Measurements from ENCODE around the gene PRKCE. TPM values are rescaled to one million over a fixed set of nuclear protein-coding genes. Genes with fewer than 3 reads are reported as not detected.

The PRKCE gene
- total RNA-seq, 2 experiments from 2014 or later = 13.1 to 15.4 TPM

GRCh38 chr2:46146866-46147502 is 495.5 kb downstream of the PRKCE start:
- Mint-ChIP-seq H3K36me3 (ENCODE audit: low read depth) (no peaks in the 10 kb centered on the region), H3K27ac (no peak overlapping the region), H3K27me3 (no peaks in the 10 kb centered on the region), H3K4me1 (peaks cover 11% of the 10 kb centered on the region), H3K9me3 (no peaks in the 10 kb centered on the region), H3K4me3 (no peak overlapping the region)
- ChIA-PET CTCF (no interaction called here), POLR2A (no interaction called here)
- no peak for DNase-seq

- H3K27me3 Mint-ChIP-seq = no peaks in the 10 kb centered on the region
- DNase-seq = no peak
- peaks cover 11% of the 10 kb centered on the region for H3K4me1 Mint-ChIP-seq
- ChIA-PET CTCF (interaction anchor here (1.4 kb wide), 1 partner anchor 10 kb away, joined by 4 read pairs; no protein-coding TSS in a partner anchor), POLR2A (no interaction called here)
- H3K27ac Mint-ChIP-seq = no peak overlapping the region
- no peaks in the 10 kb centered on the region for H3K9me3 Mint-ChIP-seq
- H3K36me3 Mint-ChIP-seq (ENCODE audit: low read depth) = no peaks in the 10 kb centered on the region
- H3K4me3 Mint-ChIP-seq = no peak overlapping the region
Measured at GRCh38 chr2:46147626-46148368, 496.3 kb downstream of the PRKCE start.

GRCh38 chr2:46148369-46148736 is 496.9 kb downstream of the PRKCE start:
- CTCF ChIA-PET = interaction anchor here (0.6 to 1.4 kb wide), 2 partner anchors 10 to 386 kb away, joined by 3 to 4 read pairs; no protein-coding TSS in a partner anchor

GRCh38 chr2:46150445-46150955 is 499.0 kb downstream of the PRKCE start:
- ChIA-PET POLR2A (no interaction called here), CTCF (interaction anchor here (0.8 kb wide), 1 partner anchor 12 kb away, joined by 3 read pairs; no protein-coding TSS in a partner anchor)
- H3K9me3 Mint-ChIP-seq = no peaks in the 10 kb centered on the region
- no peak overlapping the region for H3K4me3 Mint-ChIP-seq
- peaks cover 11% of the 10 kb centered on the region for H3K4me1 Mint-ChIP-seq
- no peak overlapping the region for H3K27ac Mint-ChIP-seq
- no peaks in the 10 kb centered on the region for H3K27me3 Mint-ChIP-seq
- no peaks in the 10 kb centered on the region for H3K36me3 Mint-ChIP-seq (ENCODE audit: low read depth)
- DNase-seq = no peak

More at GRCh38 chr2:46148369-46148736, 496.9 kb downstream of the PRKCE start:
- DNase-seq = no peak
- Mint-ChIP-seq H3K4me1 (peaks cover 11% of the 10 kb centered on the region), H3K9me3 (no peaks in the 10 kb centered on the region), H3K4me3 (no peak overlapping the region), H3K27ac (no peak overlapping the region), H3K36me3 (ENCODE audit: low read depth) (no peaks in the 10 kb centered on the region), H3K27me3 (no peaks in the 10 kb centered on the region)
- POLR2A ChIA-PET = no interaction called here

GRCh38 chr2:46151577-46151976 is 500.1 kb downstream of the PRKCE start:
- Mint-ChIP-seq H3K4me3 (no peak overlapping the region), H3K36me3 (ENCODE audit: low read depth) (no peaks in the 10 kb centered on the region), H3K9me3 (no peaks in the 10 kb centered on the region), H3K27me3 (no peaks in the 10 kb centered on the region), H3K27ac (no peak overlapping the region), H3K4me1 (peaks cover 6% of the 10 kb centered on the region)
- POLR2A ChIA-PET = no interaction called here
- CTCF ChIA-PET = interaction anchor here (0.9 kb wide), 1 partner anchor 9 kb away, joined by 4 read pairs; no protein-coding TSS in a partner anchor
- DNase-seq = no peak

- no peaks in the 10 kb centered on the region for H3K9me3 Mint-ChIP-seq
- no peaks in the 10 kb centered on the region for H3K27me3 Mint-ChIP-seq
- no peak overlapping the region for H3K27ac Mint-ChIP-seq
- ChIA-PET POLR2A (no interaction called here), CTCF (no interaction called here)
- no peak for DNase-seq
- no peak overlapping the region for H3K4me3 Mint-ChIP-seq
- H3K36me3 Mint-ChIP-seq (ENCODE audit: low read depth) = no peaks in the 10 kb centered on the region
- no peaks in the 10 kb centered on the region for H3K4me1 Mint-ChIP-seq
Measured at GRCh38 chr2:46153996-46154753, 502.7 kb downstream of the PRKCE start.

- Mint-ChIP-seq H3K4me1 (no peaks in the 10 kb centered on the region), H3K27me3 (no peaks in the 10 kb centered on the region), H3K36me3 (ENCODE audit: low read depth) (no peaks in the 10 kb centered on the region), H3K9me3 (no peaks in the 10 kb centered on the region), H3K4me3 (no peak overlapping the region), H3K27ac (no peak overlapping the region)
- DNase-seq = no peak
- CTCF ChIA-PET = interaction anchor here (0.6 to 1.3 kb wide), 5 partner anchors 9 to 69 kb away, joined by 3 to 4 read pairs (median 3); no protein-coding TSS in a partner anchor
- POLR2A ChIA-PET = no interaction called here
Measured at GRCh38 chr2:46157072-46157965, 505.8 kb downstream of the PRKCE start.

GRCh38 chr2:46157966-46158310 is 506.5 kb downstream of the PRKCE start:
- POLR2A ChIA-PET = no interaction called here
- Mint-ChIP-seq H3K27ac (no peak overlapping the region), H3K27me3 (no peaks in the 10 kb centered on the region), H3K36me3 (ENCODE audit: low read depth) (no peaks in the 10 kb centered on the region), H3K9me3 (no peaks in the 10 kb centered on the region), H3K4me3 (no peak overlapping the region), H3K4me1 (no peaks in the 10 kb centered on the region)
- DNase-seq = no peak
- CTCF ChIA-PET = interaction anchor here (0.6 to 1.3 kb wide), 4 partner anchors 9 to 68 kb away, joined by 3 to 4 read pairs (median 3); no protein-coding TSS in a partner anchor

- Mint-ChIP-seq H3K27ac (no peak overlapping the region), H3K9me3 (no peaks in the 10 kb centered on the region), H3K4me1 (no peaks in the 10 kb centered on the region), H3K4me3 (no peak overlapping the region), H3K36me3 (ENCODE audit: low read depth) (no peaks in the 10 kb centered on the region), H3K27me3 (no peaks in the 10 kb centered on the region)
- no peak for DNase-seq
- POLR2A ChIA-PET = no interaction called here
- CTCF ChIA-PET = interaction anchor here (1.3 kb wide), 1 partner anchor 10 kb away, joined by 4 read pairs; no protein-coding TSS in a partner anchor
Measured at GRCh38 chr2:46158661-46159060, 507.2 kb downstream of the PRKCE start.

GRCh38 chr2:46160326-46160725 is 508.9 kb downstream of the PRKCE start:
- no peaks in the 10 kb centered on the region for H3K9me3 Mint-ChIP-seq
- no peak overlapping the region for H3K4me3 Mint-ChIP-seq
- no peaks in the 10 kb centered on the region for H3K36me3 Mint-ChIP-seq (ENCODE audit: low read depth)
- H3K27me3 Mint-ChIP-seq = no peaks in the 10 kb centered on the region
- CTCF ChIA-PET = interaction anchor here (1.8 kb wide), 1 partner anchor 109 kb away, joined by 6 read pairs; no protein-coding TSS in a partner anchor
- DNase-seq = no peak
- no peaks in the 10 kb centered on the region for H3K4me1 Mint-ChIP-seq
- no peak overlapping the region for H3K27ac Mint-ChIP-seq
- POLR2A ChIA-PET = no interaction called here

GRCh38 chr2:46161315-46161714 is 509.8 kb downstream of the PRKCE start:
- CTCF ChIA-PET = interaction anchor here (1.8 kb wide), 1 partner anchor 110 kb away, joined by 6 read pairs; no protein-coding TSS in a partner anchor

GRCh38 chr2:46161911-46162310 is 510.4 kb downstream of the PRKCE start:
- H3K9me3 Mint-ChIP-seq = no peaks in the 10 kb centered on the region

More at GRCh38 chr2:46161315-46161714, 509.8 kb downstream of the PRKCE start:
- no peaks in the 10 kb centered on the region for H3K36me3 Mint-ChIP-seq (ENCODE audit: low read depth)
- POLR2A ChIA-PET = no interaction called here
- DNase-seq = no peak
- no peaks in the 10 kb centered on the region for H3K9me3 Mint-ChIP-seq
- no peaks in the 10 kb centered on the region for H3K4me1 Mint-ChIP-seq
- H3K4me3 Mint-ChIP-seq = no peak overlapping the region
- H3K27ac Mint-ChIP-seq = no peak overlapping the region
- H3K27me3 Mint-ChIP-seq = no peaks in the 10 kb centered on the region

More at GRCh38 chr2:46161911-46162310, 510.4 kb downstream of the PRKCE start:
- no peak overlapping the region for H3K27ac Mint-ChIP-seq
- DNase-seq = no peak
- no peaks in the 10 kb centered on the region for H3K4me1 Mint-ChIP-seq
- ChIA-PET CTCF (interaction anchor here (1.8 kb wide), 1 partner anchor 111 kb away, joined by 6 read pairs; no protein-coding TSS in a partner anchor), POLR2A (no interaction called here)
- H3K4me3 Mint-ChIP-seq = no peak overlapping the region
- no peaks in the 10 kb centered on the region for H3K27me3 Mint-ChIP-seq
- H3K36me3 Mint-ChIP-seq (ENCODE audit: low read depth) = no peaks in the 10 kb centered on the region

All from activated CD4-positive, alpha-beta T cell treated with anti-CD3 and anti-CD28 coated beads, Interleukin-2, amount 10 ng/mL, durations not matched to agents 7 days and 5 days (primary cell).